NCI-H226 (cell line): ENCODE measurements around the gene APOL1.
A peak's percentile ranks its signal among the peaks of the same experiment; 100 is the strongest.
"Not testable (repeated sequence)": the region's sequence is repeated elsewhere in the genome, so short reads cannot be mapped to it uniquely, and the experiment has no call there.

Source experiments
- DNase-seq: peaks from one replicate; pipeline ENCODE4 v3.0.0-alpha.2; 2015

The APOL1 gene

GRCh38 chr22:36226189-36226588 lies 26.7 kb upstream of the APOL1 start:
- DNase-seq: no peak

GRCh38 chr22:36227396-36227795 lies 25.5 kb upstream of the APOL1 start:
- DNase-seq: no peak

- DNase-seq: no peak
These were observed 25.1 kb upstream of the APOL1 start for GRCh38 chr22:36227806-36228205.

DNA sequence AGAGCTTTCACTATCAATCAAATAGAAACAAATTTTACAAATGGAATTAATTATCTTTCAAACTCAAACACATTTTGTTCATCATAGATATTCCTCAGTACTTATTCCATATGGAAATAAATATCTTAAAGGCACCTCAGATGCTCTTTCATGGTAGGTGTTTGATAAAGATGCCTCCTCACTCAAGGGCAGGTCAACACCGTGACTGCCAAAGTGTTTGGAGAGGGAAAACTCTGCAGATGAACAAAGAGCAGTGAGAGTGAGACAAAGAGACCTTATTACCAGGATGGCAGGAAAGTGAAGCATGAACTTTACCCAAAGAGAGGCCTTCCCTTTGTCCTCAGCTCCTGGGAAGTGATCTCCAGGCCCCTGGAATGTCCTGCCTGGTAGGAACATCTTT lies 24.6 kb upstream of the APOL1 start:
- DNase-seq: not testable (repeated sequence)

DNA sequence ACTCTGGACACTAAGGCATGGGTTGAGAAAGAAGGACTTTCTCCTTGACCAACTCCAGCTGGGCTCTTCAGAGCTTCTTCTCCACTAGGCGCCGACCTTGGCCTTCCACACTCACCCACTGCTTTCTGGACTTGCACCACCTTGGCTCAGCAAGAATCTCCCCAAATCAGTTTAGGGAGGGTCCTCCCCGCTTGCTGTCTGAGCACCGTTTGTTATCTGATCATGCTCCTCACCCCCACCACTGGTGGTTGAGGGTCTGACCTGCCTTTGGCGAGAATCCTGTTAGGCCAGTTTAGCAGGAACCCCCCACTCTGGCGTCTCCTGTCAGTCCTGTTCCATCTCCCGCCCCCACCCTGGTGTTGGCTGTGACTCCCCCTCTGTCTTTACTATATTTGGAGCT lies 24.0 kb upstream of the APOL1 start:
- no peak for DNase-seq

DNA sequence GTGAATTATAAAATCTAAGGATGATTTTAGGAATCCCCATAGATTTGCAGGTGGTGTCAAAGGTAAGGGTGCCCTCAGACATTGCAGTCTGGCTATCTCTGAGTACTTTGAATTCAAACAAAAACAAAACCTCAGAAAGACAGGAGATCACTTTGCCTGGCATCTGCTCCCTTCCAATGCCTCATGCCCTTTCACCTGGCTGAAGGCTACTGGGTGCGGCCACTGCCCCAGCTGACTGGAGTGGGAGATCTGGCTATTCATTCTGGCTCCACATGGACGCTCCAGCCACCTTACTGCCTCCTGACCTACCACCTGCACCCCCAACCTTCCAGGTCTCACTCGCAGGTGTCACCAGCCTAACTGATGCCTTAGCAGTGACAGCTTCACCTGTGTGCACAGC lies 23.3 kb upstream of the APOL1 start:
- not testable (repeated sequence) for DNase-seq

- DNase-seq: not testable (repeated sequence)
These were observed 21.9 kb upstream of the APOL1 start for GRCh38 chr22:36231051-36231450.

- DNase-seq: no peak
These were observed 20.1 kb upstream of the APOL1 start for GRCh38 chr22:36232715-36233401.

DNA sequence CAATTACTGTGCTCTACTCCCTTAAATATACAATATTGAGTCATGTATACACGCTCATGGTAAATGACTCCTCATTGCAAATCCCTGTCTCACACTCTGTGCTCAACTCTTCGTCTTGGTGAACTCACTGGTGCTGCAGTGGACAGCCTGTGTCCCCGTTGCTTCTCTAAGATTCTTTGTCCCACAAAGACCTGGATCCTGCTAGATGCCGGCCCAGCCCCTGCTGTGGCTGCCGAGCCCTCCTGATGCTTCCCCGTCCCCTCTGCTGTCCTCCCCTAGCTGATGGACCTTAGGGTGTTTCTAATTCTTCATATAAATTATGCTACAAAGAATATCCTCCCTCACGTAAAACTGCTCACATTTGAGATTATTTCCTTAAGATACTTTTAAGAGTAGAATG lies 19.1 kb upstream of the APOL1 start:
- DNase-seq: no peak

DNA sequence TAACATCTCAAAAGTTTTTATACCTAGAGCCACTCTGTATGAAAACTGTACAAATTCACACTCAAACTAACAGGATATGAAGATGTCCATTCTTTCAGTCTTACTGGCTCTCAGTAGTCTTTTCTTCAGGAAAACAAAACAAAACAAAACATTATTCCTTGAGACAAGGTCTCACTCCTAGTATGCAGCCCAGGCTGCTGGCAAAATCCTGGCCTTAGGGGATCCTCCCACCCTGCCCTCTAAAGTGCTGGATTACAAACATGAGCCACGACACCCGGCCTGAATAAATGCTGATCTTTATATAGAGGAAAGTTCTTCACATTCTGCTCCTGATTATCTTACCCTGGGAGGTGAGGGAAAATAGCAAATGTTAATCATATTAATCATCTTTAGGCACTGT lies 18.7 kb upstream of the APOL1 start:
- no peak for DNase-seq

DNA sequence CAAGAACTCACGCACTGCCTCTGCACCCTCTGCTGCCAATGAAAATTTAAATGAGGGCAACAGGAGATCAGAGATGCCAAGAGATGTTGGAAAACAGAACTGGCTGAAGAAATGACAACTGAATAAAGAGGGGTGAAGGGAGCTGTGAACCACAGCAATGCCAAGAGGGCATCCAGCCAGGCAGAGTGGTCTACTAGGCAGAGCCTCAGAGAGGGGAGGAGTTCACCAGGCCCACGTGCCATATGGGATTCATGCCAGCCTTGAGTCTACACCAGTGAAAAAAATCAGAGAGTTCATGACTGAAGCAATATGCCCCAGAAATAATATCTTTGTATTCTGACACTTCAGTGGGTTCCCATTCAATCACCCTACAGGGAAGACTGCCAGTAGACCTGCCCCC lies 18.0 kb upstream of the APOL1 start:
- no peak for DNase-seq

GRCh38 chr22:36235585-36235984 lies 17.3 kb upstream of the APOL1 start:
- DNase-seq: no peak

DNA sequence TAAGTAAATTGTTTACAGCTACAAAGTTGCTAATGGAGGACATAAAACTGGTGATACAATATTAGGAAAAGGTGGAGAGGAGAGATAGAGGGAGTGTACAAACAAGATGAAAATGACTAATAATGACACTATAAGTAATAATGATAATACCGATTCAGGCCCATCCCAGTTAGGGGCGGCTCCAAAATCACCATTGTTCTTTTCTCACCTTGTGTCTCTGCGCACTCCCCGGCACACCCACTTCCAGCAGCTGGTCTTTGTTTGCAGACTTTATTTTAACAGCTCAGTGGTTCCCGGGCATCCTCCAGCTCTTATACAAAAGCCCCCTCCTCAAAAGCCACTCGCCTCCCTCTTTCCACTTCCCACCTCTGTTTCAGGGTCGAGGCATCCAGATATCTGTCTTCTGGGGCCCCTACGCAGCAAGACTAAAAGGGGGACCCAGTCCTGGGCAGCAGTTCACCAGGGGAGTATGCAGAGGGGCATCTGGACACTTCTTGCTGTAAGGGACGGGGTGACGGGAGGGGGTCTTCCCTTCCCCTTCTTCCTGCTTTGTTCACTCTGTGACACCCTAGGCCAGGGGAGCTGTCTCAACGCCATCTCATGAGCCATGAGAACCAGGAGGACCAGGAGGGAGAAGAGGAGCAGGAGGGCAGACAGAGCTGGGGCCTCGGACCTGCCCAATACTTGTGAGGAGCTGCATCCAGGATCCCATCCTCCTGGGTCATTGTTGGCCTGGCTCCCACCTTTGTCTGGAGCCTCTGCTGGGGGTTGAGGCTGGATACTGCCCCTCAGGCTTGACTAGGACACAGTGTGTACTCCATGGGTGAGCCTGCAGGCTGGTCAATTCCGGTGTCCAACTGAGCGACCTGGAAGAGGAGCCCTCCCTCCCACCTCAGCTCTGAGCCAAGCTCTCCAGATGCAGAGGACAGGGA lies 16.3 kb upstream of the APOL1 start:
- DNase-seq: no peak

DNA sequence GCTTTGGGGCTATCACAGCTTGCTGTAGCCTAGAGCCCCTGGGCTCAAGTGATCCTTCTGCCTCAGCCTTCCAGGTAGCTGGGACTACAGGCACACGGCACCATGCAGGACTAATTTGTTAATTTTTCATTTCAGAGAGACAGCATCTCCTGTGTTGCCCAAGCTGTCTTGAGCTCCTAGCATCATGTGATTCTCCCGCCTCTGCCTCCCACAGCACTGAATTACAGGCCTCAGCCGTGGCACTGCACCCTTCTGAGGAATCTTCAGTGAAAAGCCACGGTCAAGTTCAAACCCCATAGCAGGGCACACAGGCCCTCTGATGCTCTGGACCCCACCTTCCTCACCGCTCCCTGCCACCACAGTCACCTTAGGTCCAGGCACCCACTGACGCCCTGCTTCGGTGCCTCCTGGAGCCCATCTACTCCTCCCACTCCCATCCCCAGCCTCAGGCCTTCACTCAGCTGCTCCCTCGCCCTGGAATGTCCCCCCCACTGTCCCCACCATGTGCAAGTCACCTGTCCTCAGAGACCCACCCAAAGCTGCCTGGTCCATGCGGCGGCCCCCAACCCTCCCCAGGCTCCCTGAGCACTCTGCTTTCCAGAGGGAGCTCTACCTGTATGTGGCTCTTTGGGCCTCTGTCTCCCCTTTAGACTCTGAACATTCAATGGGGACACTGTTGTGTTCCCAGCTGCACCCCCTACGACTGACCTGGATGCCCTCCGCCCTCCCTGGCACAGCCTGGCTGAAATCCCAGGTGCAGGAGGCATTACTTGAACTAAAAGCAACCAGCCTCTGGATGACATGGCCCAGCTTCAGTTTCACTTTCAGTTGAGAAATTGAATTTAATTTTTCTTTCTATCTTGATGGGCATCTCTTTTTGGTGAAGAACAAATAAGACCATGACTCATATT lies 15.2 kb upstream of the APOL1 start:
- peak; percentile 11 for DNase-seq

GRCh38 chr22:36238373-36239149 lies 14.4 kb upstream of the APOL1 start:
- no peak for DNase-seq

DNA sequence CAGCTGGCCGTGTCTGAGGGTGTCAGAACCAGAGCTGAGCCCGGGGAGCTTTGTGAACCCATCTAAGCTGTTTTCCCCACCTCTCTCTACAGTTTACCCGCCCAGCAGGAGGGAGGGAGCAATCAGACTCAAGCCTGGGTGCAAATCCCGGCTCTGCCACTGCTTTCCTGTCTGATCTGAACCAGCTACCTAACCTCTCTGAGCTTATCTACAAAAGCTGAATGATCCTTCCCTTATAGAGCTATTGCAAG lies 13.9 kb upstream of the APOL1 start:
- DNase-seq: no peak

- peak; percentile 85 for DNase-seq
These were observed 13.3 kb upstream of the APOL1 start, which contains the start of gene APOL2 for GRCh38 chr22:36239401-36240171. Gene APOL2, minus strand, starts transcription at chr22:36239527. Its CDS starts 6,365 bp downstream, at chr22:36233162.

DNA sequence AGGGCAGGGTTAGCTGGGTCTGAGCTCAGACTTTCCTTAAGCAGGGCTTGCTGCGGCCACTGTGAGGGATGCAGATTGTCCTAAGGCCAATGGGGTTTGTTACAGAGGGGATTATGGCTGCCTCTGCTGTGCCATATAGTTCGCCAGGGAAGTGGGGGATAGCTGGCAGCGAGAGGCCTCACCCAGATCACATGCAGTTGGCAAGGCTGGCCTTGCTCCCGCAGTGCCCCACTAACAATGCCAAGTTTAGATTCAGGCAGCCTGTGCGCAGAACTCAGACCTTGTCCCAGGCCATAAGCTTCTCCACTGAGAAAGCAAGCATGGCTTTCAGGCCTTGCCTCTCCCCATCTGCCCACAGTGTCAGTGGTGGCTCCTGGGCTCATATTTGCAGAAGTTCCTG lies 8.9 kb upstream of the APOL1 start:
- no peak for DNase-seq

DNA sequence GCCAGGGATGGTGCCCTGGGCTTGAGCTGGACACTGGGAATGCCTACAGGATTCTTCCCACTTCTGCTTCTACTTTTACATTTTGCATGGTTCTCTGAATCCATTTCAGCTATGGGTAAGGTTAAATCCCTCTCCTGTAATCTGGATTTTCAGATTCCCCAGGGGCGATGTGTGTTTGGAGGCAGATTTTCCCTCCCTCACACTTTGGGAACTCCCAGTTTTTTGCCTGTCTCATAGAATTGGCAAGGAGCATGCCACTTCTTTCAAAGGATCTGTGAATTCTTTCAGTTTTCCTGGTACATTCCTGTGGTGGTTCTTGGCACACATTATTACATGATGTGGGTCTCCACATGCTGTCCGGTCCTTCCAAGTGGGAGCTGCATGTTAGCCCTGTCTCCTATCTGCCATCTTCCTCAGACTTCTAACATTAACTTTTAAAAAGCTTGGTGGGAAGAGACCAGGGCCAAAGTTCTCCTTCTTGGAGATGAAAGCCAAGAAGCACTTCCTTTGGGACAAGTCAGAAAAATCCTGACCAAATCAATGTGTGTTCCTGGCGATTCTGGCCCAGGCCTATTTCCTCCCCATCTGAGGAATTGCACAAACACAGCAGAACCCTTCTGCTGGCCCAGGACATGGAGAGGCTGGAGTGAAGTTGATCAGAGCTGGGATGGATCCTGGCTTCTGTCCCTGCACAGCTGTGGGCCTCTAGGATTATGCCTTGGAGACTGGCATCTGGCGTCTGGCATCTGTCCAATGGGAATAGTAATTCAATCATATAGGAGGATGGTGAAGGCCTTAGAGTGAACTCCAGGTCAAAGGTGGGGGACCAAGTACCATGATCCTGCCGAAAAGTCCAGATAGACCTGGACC lies 8.2 kb upstream of the APOL1 start:
- peak; percentile 45 for DNase-seq

- no peak for DNase-seq
These were observed 7.1 kb upstream of the APOL1 start for GRCh38 chr22:36245805-36246356.
